Lower lobe of right lung (tissue), 2 donors: ENCODE measurements around the gene SSB. TPM values are rescaled to one million over a fixed set of nuclear protein-coding genes. Genes with fewer than 3 reads are reported as not detected.

Source experiments
- ATAC-seq, 2 donors: fragments of 200-7000 bp; cut with Tn5 transposase; one replicate each; pipeline ENCODE4 v1.9.1; 2020 to 2022; ENCODE audit warnings: mild to moderate bottlenecking in 2 of 2, moderate library complexity in 2 of 2
- DNase-seq: peaks from one replicate; pipeline ENCODE4 v3.0.0-alpha.2; 2020
- H3K27ac ChIP-seq: fragments of 200-600 bp; one replicate; pipeline ENCODE4 v1.8.0; 2022
- H3K27me3 ChIP-seq: fragments of 200-600 bp; one replicate; pipeline ENCODE4 v1.8.0; 2022; ENCODE audit warnings: low read depth
- H3K36me3 ChIP-seq: fragments of 200-600 bp; one replicate; pipeline ENCODE4 v1.8.0; 2022; ENCODE audit warnings: mild to moderate bottlenecking
- H3K4me1 ChIP-seq: fragments of 200-600 bp; one replicate; pipeline ENCODE4 v1.8.0; 2022
- H3K4me3 ChIP-seq: fragments of 200-600 bp; one replicate; pipeline ENCODE4 v1.8.0; 2022; ENCODE audit warnings: mild to moderate bottlenecking
- H3K9me3 ChIP-seq: fragments of 200-600 bp; one replicate; pipeline ENCODE4 v1.8.0; 2022
- intact Hi-C: fragments of 100-400 bp; cut with DNase I; formaldehyde crosslinking; loops from one replicate; pipeline ENCODE4 v1.11.0; 2022
- total RNA-seq: library from RNA; stranded (reverse); fragmentation: NEBNext Ultra II Directional; extraction: Animal tissue kit (Norgen Biotek cat#: 25700); gene quantifications from one replicate; pipeline ENCODE4 v1.2.1, GENCODE V29; 2021
- TF ChIP-seq, protein P1 (sequence below): fragments of 200-600 bp; IDR thresholded peaks from one replicate; pipeline ENCODE4 v1.8.0; 2022; ENCODE audit warnings: antibody characterized with exemption, mild to moderate bottlenecking
- donor health status: DM: no; HTN: yes; CAD: no; lungs with severe emphysema.

The SSB gene
- total RNA-seq, 1 donor from 2014 or later: 76.3 TPM

DNA sequence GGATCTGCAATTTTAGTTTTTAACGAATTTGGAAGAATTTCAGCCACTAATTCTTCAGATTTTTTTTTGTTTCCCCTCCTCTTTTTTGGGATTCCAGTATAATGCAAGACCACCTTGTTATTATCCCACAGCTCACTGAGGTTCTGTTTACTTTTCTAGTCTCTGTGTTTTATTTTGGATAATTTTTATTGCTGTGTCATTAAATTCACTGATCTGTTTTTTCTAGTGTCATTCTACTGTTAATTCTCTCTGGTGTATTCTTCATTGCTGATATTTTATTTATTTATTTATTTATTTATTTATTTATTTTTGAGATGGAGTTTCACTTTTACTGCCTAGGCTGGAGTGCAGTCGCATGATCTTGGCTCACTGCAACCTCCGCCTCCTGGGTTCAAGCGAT, 60.8 kb downstream of the SSB start:
- ATAC-seq (no peak), DNase-seq (no peak)
- Histone ChIP-seq H3K4me1 (no peaks in the 10 kb centered on the region), H3K9me3 (no peaks in the 10 kb centered on the region), H3K36me3 (no peaks in the 10 kb centered on the region), H3K4me3 (no peak overlapping the region), H3K27ac (no peak overlapping the region), H3K27me3 (no peaks in the 10 kb centered on the region)
- intact Hi-C loops: no loop called here
- TF ChIP-seq, protein P1, sequence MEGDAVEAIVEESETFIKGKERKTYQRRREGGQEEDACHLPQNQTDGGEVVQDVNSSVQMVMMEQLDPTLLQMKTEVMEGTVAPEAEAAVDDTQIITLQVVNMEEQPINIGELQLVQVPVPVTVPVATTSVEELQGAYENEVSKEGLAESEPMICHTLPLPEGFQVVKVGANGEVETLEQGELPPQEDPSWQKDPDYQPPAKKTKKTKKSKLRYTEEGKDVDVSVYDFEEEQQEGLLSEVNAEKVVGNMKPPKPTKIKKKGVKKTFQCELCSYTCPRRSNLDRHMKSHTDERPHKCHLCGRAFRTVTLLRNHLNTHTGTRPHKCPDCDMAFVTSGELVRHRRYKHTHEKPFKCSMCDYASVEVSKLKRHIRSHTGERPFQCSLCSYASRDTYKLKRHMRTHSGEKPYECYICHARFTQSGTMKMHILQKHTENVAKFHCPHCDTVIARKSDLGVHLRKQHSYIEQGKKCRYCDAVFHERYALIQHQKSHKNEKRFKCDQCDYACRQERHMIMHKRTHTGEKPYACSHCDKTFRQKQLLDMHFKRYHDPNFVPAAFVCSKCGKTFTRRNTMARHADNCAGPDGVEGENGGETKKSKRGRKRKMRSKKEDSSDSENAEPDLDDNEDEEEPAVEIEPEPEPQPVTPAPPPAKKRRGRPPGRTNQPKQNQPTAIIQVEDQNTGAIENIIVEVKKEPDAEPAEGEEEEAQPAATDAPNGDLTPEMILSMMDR: no peak

DNA sequence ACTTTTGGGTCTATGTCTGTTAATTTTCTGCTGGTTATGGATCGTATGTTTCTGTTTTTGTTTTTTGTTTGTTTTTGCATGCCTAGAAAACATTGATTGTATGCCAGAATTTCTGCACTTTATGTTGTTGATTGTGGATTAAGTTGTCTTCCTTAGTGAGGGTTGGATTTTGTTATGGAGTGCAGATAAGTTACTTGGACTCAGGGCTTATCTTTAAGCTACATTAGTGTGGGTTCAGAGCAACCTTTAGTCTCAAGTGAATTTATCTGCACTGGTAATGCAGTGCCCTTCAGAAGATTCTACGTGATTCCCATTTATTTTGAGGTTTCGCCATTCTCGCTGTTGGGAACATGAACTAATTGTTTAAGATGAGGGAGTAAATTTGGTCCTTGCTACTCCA, 61.5 kb downstream of the SSB start:
- Histone ChIP-seq H3K4me1 (no peaks in the 10 kb centered on the region), H3K9me3 (no peaks in the 10 kb centered on the region), H3K27me3 (no peaks in the 10 kb centered on the region), H3K4me3 (no peak overlapping the region), H3K27ac (no peak overlapping the region), H3K36me3 (no peaks in the 10 kb centered on the region)
- intact Hi-C loops: no loop called here
- no peak for DNase-seq
- no peak for ATAC-seq
- TF ChIP-seq, protein P1: no peak

Other genes with a start within 250 kb of the SSB start
- 38.3 TPM for gene FASTKD1, start 225.0 kb upstream of the SSB start, total RNA-seq
- gene PPIG, start 214.5 kb upstream of the SSB start, total RNA-seq: 51.7 TPM
- 0.95 TPM for gene CFAP210, start 104.5 kb upstream of the SSB start, total RNA-seq
- gene PHOSPHO2, start 104.4 kb upstream of the SSB start, total RNA-seq: 6.1 TPM
- gene KLHL23, start 65.0 kb upstream of the SSB start, total RNA-seq: 8.8 TPM
- 33.2 TPM for gene METTL5, start 26.0 kb downstream of the SSB start, total RNA-seq
- 46.7 TPM for gene UBR3, start 28.6 kb downstream of the SSB start, total RNA-seq